RWPE2 (cell line): ENCODE results near the gene CCAR1.

Experiments used
- ATAC-seq: fragments of 200-7000 bp; cut with Tn5 transposase; 3 replicates; pipeline ENCODE4 v1.9.1; 2021; ENCODE audit warnings: low read depth
- DNase-seq: peaks from one replicate; pipeline ENCODE4 v3.0.0-alpha.2; 2020; ENCODE audit warnings: low spot score
- H3K27ac ChIP-seq: fragments of 450-650 bp; 2 replicates; pipeline ENCODE4 v1.5.1; 2017; ENCODE audit warnings: mild to moderate bottlenecking; ENCODE audit not compliant: poor library complexity, severe bottlenecking
- H3K27me3 ChIP-seq: fragments of 250-450 bp; sonication (Bioruptor Pico); 2 replicates; pipeline ENCODE4 v1.5.1; 2021; ENCODE audit warnings: mild to moderate bottlenecking, moderate library complexity; ENCODE audit not compliant: insufficient read depth, poor library complexity, severe bottlenecking
- H3K36me3 ChIP-seq: fragments of 250-450 bp; sonication (Bioruptor Pico); 2 replicates; pipeline ENCODE4 v1.5.1; 2020; ENCODE audit warnings: low read depth, mild to moderate bottlenecking, moderate library complexity
- H3K4me1 ChIP-seq: fragments of 250-450 bp; sonication (Bioruptor Pico); 2 replicates; pipeline ENCODE4 v1.5.1; 2021; ENCODE audit warnings: mild to moderate bottlenecking, moderate library complexity; ENCODE audit not compliant: insufficient read depth, poor library complexity, severe bottlenecking
- H3K4me3 ChIP-seq: fragments of 250-450 bp; sonication (Bioruptor Pico); 2 replicates; pipeline ENCODE4 v1.5.1; 2021; ENCODE audit warnings: mild to moderate bottlenecking, moderate library complexity; ENCODE audit not compliant: severe bottlenecking
- H3K9me3 ChIP-seq: fragments of 250-450 bp; sonication (Bioruptor Pico); 2 replicates; pipeline ENCODE4 v1.5.1; 2021; ENCODE audit warnings: mild to moderate bottlenecking, moderate library complexity; ENCODE audit not compliant: severe bottlenecking
- CTCF ChIP-seq: fragments of 450-650 bp; IDR thresholded peaks from one replicate; pipeline ENCODE4 v1.5.1; 2017; ENCODE audit warnings: mild to moderate bottlenecking, moderate library complexity; ENCODE audit not compliant: poor library complexity, severe bottlenecking

Gene CCAR1

GRCh38 chr10:68790476-68790875, 69.4 kb downstream of the CCAR1 start:
- no peak overlapping the region for H3K27ac ChIP-seq
- H3K36me3 ChIP-seq: peaks cover 93% of the 10 kb centered on the region
- ATAC-seq (no peak), DNase-seq (no peak)
- no peak for TF ChIP-seq CTCF
- H3K9me3 ChIP-seq: no peaks in the 10 kb centered on the region
- H3K4me3 ChIP-seq: no peak overlapping the region
- H3K27me3 ChIP-seq: no peaks in the 10 kb centered on the region
- no peaks in the 10 kb centered on the region for H3K4me1 ChIP-seq

- no peak for DNase-seq
Measured at GRCh38 chr10:68792115-68792514, 71.1 kb downstream of the CCAR1 start.

GRCh38 chr10:68795886-68796532, 75.0 kb downstream of the CCAR1 start:
- TF ChIP-seq CTCF: no peak
- H3K27me3 ChIP-seq: no peaks in the 10 kb centered on the region
- no peak for DNase-seq
- no peaks in the 10 kb centered on the region for H3K9me3 ChIP-seq
- peak overlapping the region; percentile 3 for H3K27ac ChIP-seq
- no peaks in the 10 kb centered on the region for H3K4me1 ChIP-seq
- peaks cover 42% of the 10 kb centered on the region for H3K36me3 ChIP-seq
- H3K4me3 ChIP-seq: no peak overlapping the region
- peak; percentile 27; the same call in 2 of the 3 replicates for ATAC-seq

More at GRCh38 chr10:68792115-68792514, 71.1 kb downstream of the CCAR1 start:
- no peaks in the 10 kb centered on the region for H3K9me3 ChIP-seq
- H3K36me3 ChIP-seq: peaks cover 81% of the 10 kb centered on the region
- TF ChIP-seq CTCF: peak; percentile 42
- no peaks in the 10 kb centered on the region for H3K4me1 ChIP-seq
- ATAC-seq: no peak
- no peak overlapping the region for H3K27ac ChIP-seq
- H3K27me3 ChIP-seq: no peaks in the 10 kb centered on the region
- no peak overlapping the region for H3K4me3 ChIP-seq

GRCh38 chr10:68796605-68797004, 75.6 kb downstream of the CCAR1 start:
- TF ChIP-seq CTCF: no peak
- Histone ChIP-seq H3K27me3 (no peaks in the 10 kb centered on the region), H3K36me3 (peaks cover 36% of the 10 kb centered on the region), H3K4me1 (no peaks in the 10 kb centered on the region), H3K4me3 (no peak overlapping the region), H3K27ac (peak overlapping the region; percentile 3), H3K9me3 (no peaks in the 10 kb centered on the region)
- DNase-seq: no peak
- ATAC-seq: peak; percentile 45; the same call in 2 of the 3 replicates

GRCh38 chr10:68800211-68800610, 79.2 kb downstream of the CCAR1 start:
- peaks cover 4% of the 10 kb centered on the region; the same call in 1 of the 2 replicates for H3K36me3 ChIP-seq
- DNase-seq: no peak
- no peak for TF ChIP-seq CTCF

More at GRCh38 chr10:68800211-68800610, 79.2 kb downstream of the CCAR1 start:
- H3K27me3 ChIP-seq: no peaks in the 10 kb centered on the region
- no peaks in the 10 kb centered on the region for H3K9me3 ChIP-seq
- H3K4me1 ChIP-seq: no peaks in the 10 kb centered on the region
- no peak overlapping the region for H3K27ac ChIP-seq
- no peak overlapping the region for H3K4me3 ChIP-seq
- ATAC-seq: no peak
